Measurements from ENCODE around the gene WDR11. TPM values are rescaled to one million over a fixed set of nuclear protein-coding genes. Genes with fewer than 3 reads are reported as not detected.
"Not testable (repeated sequence)": the region's sequence is repeated elsewhere in the genome, so short reads cannot be mapped to it uniquely, and the experiment has no call there.

Gene WDR11
- total RNA-seq, 2 experiments from 2014 or later, result 44.6 to 48.3 TPM

DNA sequence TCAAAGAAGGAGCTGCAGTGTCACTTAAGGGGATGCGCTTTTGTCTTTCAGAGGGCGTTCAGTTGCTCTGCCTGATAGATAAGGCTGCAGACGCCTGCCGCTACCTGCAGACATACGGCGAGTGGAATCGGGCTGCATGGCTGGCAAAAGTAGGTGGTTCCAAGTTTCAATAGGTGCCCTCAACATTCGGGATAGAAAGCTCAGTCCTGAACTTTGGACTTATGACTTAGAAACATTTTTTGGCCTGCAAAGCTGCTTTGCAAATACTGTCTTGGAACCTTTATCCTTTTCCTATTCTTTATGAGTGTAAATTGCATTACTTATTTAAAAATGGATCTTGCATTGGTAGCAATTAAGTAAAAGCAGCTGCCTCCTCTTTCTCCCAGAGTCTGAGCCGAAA is 54.1 kb downstream of the WDR11 start:
- no peaks in the 10 kb centered on the region for H3K27me3 Mint-ChIP-seq
- ATAC-seq (ENCODE audit: low read depth) (no peak), DNase-seq (no peak)
- POLR2A ChIA-PET, result no interaction called here
- H3K36me3 Mint-ChIP-seq, result peaks cover 48% of the 10 kb centered on the region
- H3K4me3 Mint-ChIP-seq, result no peak overlapping the region
- no peaks in the 10 kb centered on the region for H3K4me1 Mint-ChIP-seq
- no peaks in the 10 kb centered on the region for H3K9me3 Mint-ChIP-seq
- no peak overlapping the region for H3K27ac Mint-ChIP-seq

DNA sequence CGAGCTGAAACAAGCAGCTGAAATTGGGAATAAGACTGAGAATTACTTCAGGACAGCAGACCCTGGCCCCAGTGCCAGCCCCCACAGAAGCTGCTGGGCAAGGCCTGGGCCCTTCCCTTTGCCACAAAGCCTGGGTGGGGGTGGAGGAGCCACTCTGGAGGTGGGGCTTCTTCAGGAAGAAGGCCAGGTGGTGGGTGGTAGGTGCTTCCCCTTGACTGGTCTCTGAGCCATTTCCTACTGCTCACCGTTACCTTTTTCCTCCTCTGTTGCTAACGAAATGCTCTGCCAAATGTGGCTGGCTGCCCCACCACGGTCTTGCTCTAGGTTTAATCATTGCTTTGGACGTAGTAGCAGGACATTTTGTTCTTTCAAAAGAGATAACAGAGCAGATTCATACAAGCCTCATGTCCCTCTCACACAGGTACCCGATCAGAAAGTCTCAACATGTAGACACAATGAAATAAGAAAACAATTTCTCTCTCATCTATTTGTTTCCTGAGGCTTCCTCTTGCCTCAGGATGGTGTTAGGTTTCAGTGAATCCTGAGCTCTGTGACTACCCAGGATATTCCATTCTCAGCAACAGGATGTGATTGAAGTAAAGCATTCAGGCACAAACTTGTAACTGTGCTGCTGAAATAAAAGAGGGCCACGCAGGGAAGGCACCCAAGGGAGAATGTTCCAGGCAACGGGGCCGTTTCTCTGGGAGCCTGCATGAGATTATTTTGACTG is 66.5 kb downstream of the WDR11 start:
- Mint-ChIP-seq H3K27ac (no peak overlapping the region), H3K4me3 (no peak overlapping the region), H3K9me3 (peaks cover 3% of the 10 kb centered on the region), H3K4me1 (peaks cover 2% of the 10 kb centered on the region), H3K36me3 (no peaks in the 10 kb centered on the region), H3K27me3 (no peaks in the 10 kb centered on the region)
- POLR2A ChIA-PET, result no interaction called here
- ATAC-seq (ENCODE audit: low read depth) (no peak), DNase-seq (no peak)

DNA sequence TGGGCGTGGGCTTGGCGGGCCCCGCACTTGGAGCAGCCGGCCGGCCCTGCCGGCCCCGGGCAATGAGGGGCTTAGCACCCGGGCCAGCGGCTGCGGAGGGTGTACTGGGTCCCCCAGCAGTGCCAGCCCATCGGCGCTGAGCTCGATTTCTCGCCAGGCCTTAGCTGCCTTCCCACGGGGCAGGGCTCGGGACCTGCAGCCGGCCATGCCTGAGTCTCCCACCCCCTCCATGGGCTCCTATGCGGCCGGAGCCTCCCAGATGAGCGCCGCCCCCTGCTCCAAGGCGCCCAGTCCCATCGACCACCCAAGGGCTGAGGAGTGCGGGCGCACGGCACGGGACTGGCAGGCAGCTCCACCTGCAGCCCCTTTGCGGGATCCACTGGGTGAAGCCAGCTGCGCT is 72.7 kb downstream of the WDR11 start:
- H3K9me3 Mint-ChIP-seq; H3K4me3 Mint-ChIP-seq; H3K27me3 Mint-ChIP-seq; H3K36me3 Mint-ChIP-seq; ATAC-seq (ENCODE audit: low read depth); H3K27ac Mint-ChIP-seq; POLR2A ChIA-PET; DNase-seq; H3K4me1 Mint-ChIP-seq: not testable (repeated sequence)

DNA sequence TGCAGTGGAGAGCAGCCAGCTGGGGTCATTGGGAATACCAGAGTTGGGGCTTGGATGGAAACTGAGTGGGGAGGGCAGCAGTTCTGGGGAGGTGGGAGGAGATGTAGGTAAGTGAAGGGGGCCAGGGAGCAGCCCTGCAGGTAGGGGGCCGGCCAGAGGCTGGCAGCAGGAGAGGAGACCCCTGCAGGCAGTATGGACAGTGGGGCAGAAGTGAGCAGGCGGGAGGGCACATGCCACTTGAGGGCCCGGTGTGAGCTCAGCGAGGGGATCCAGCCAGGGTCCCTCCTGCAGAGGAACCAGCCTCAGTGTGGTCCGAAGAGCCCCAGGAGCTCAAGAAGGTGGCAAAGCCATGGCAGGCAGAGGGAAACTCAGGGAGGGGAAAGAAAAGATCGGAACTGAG is 75.4 kb downstream of the WDR11 start:
- no peak overlapping the region for H3K27ac Mint-ChIP-seq

DNA sequence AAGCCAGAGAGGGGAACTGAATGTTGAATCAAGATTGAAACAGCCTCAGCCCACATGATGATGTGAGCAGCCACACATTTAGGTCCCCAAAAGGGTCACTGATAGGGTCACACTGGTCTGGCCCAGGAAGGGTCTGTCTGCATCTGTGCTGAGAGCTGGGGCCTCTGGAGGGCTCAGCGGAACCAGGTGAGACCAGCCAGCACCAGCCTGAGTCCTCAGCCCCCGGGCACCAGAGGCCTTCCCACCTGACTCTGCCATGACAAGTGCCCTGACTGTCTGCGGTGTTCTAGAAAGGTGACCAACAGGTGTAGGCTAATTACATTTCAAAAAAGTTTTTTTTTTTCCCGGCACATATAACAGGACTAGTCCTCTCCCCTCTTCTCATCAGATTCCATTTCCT is 76.2 kb downstream of the WDR11 start:
- H3K4me1 Mint-ChIP-seq, result no peaks in the 10 kb centered on the region
- POLR2A ChIA-PET, result no interaction called here

More for the DNA sequence above, 75.4 kb downstream of the WDR11 start:
- POLR2A ChIA-PET, result no interaction called here
- Mint-ChIP-seq H3K36me3 (no peaks in the 10 kb centered on the region), H3K4me1 (no peaks in the 10 kb centered on the region), H3K9me3 (no peaks in the 10 kb centered on the region), H3K4me3 (no peak overlapping the region), H3K27me3 (no peaks in the 10 kb centered on the region)
- DNase-seq (no peak), ATAC-seq (ENCODE audit: low read depth) (no peak)

DNA sequence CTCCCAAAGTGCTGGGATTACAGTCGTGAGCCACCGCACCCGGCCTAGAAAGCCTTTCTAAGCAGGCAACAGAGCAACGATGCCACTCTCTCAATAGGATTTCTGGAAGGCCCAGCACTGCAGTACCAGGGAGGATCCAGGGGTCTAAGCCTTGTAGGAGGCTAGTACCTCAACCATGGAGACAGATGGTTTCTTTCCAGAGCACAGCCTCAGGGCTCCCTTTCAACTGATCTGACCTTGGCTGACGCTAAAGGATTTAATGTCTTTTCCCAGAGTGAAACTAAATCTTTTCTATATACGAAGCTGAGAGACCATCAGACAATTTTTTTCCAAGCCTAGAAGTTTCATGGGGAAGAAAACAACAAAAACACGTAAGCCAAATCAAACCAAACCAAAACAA is 78.0 kb downstream of the WDR11 start:
- DNase-seq (no peak), ATAC-seq (ENCODE audit: low read depth) (no peak)
- Mint-ChIP-seq H3K36me3 (no peaks in the 10 kb centered on the region), H3K27me3 (no peaks in the 10 kb centered on the region), H3K4me1 (no peaks in the 10 kb centered on the region), H3K9me3 (no peaks in the 10 kb centered on the region), H3K27ac (no peak overlapping the region), H3K4me3 (no peak overlapping the region)
- POLR2A ChIA-PET, result no interaction called here

More for the DNA sequence above, 76.2 kb downstream of the WDR11 start:
- ATAC-seq (ENCODE audit: low read depth), result no peak
- Mint-ChIP-seq H3K27me3 (no peaks in the 10 kb centered on the region), H3K4me3 (no peak overlapping the region), H3K9me3 (no peaks in the 10 kb centered on the region), H3K27ac (no peak overlapping the region), H3K36me3 (no peaks in the 10 kb centered on the region)
- DNase-seq, result no peak

DNA sequence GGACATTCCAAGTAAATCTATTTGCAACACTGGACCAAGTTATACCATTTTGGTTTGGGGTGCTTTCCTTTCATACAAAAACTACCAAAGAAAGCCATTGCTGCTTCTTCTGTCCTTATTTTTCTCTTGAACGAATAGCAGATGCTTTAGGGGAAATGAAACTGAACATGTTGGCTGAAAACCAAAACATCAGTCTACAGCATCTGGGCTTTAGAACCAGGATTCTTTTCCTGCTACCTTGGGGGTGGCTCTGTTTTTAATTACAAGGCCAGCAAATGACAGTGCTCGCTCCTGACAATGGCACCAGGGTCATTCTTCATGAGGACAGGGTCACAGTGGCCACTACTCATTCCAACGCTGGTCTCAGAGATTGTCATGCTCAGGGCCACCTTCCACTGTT is 80.3 kb downstream of the WDR11 start:
- no peak overlapping the region for H3K4me3 Mint-ChIP-seq
- H3K9me3 Mint-ChIP-seq, result no peaks in the 10 kb centered on the region
- no peak for DNase-seq
- H3K27me3 Mint-ChIP-seq, result no peaks in the 10 kb centered on the region
- H3K4me1 Mint-ChIP-seq, result no peaks in the 10 kb centered on the region
- ATAC-seq (ENCODE audit: low read depth), result no peak
- H3K36me3 Mint-ChIP-seq, result no peaks in the 10 kb centered on the region
- POLR2A ChIA-PET, result no interaction called here
- H3K27ac Mint-ChIP-seq, result no peak overlapping the region

DNA sequence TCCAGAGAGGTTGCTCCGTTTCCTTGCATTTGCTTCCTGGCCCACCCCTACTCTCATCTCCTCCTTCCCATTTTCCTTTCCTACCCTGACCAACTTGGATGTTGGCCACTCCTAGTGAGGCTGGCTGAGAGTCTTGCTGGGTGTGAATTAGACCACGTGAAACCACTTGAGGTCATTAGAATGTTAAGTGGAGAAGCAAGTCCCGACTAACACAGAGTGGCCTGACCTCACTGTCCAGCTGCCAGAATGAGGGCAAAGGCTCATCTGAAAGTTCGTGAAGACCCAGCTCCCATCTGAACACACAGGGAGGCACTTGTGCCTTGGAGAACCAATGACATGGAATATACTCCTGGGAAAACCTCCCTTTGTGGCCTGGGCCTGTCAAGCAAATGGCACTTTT is 80.8 kb downstream of the WDR11 start:
- Mint-ChIP-seq H3K36me3 (no peaks in the 10 kb centered on the region), H3K27ac (no peak overlapping the region), H3K4me1 (no peaks in the 10 kb centered on the region), H3K9me3 (no peaks in the 10 kb centered on the region), H3K4me3 (no peak overlapping the region), H3K27me3 (no peaks in the 10 kb centered on the region)
- DNase-seq (no peak), ATAC-seq (ENCODE audit: low read depth) (no peak)
- POLR2A ChIA-PET, result no interaction called here

DNA sequence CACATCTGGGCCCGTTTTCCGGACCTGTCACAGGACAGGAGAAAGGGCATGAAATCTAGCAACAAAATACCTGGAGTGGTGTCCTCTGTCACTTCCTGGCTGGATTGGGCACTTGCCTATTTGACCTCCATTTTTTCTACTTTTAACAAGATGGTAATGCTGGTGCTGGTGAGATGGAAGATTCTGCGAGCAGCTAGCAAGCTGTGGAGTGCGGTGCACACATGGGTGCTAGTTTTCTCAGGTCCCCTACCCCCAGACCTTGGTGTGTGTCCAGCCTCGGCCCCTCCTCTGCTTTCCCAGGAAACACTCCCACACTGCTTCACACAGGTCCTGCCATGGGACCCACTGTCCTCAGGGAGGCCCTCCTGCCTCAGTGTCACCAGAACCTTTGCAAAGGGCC is 87.7 kb downstream of the WDR11 start:
- H3K27ac Mint-ChIP-seq, result no peak overlapping the region
- ATAC-seq (ENCODE audit: low read depth), result no peak
- DNase-seq, result no peak
- H3K27me3 Mint-ChIP-seq, result no peaks in the 10 kb centered on the region
- H3K4me1 Mint-ChIP-seq, result peaks cover 3% of the 10 kb centered on the region
- POLR2A ChIA-PET, result no interaction called here
- H3K4me3 Mint-ChIP-seq, result no peak overlapping the region
- no peaks in the 10 kb centered on the region for H3K36me3 Mint-ChIP-seq
- no peaks in the 10 kb centered on the region for H3K9me3 Mint-ChIP-seq

DNA sequence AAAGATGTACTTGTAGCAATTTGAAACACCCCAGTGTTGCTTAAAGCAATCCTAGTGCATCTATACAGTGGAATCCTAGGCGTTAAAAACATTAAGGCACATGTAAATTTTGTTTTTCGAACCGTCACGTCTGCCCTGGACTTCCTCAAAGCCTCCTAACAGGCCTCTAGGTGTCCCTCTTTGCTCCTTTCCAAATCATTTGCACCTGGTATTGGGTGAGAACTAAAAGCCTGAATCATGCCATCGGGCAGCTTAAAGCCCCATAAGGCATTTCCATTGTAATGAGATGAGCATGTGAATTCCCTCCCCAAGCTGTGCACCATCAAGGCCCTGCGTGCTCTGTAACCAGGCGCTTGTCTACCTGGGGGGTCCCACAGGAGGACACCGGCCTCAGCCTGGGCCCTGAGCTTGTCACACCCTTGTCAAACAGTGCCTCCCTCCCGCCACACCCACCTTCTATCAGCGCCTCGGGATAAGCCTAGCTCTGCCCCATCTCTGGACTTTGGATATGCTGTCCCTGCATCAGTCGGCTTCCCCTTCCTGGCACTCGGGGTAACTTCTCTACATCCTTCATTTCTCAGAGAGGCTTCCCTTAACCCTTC is 89.2 kb downstream of the WDR11 start:
- no peak for ATAC-seq (ENCODE audit: low read depth)
- no peak overlapping the region for H3K4me3 Mint-ChIP-seq
- POLR2A ChIA-PET, result interaction anchor here (0.6 kb wide), 1 partner anchor 843 kb away, joined by 3 read pairs; no protein-coding TSS in a partner anchor

DNA sequence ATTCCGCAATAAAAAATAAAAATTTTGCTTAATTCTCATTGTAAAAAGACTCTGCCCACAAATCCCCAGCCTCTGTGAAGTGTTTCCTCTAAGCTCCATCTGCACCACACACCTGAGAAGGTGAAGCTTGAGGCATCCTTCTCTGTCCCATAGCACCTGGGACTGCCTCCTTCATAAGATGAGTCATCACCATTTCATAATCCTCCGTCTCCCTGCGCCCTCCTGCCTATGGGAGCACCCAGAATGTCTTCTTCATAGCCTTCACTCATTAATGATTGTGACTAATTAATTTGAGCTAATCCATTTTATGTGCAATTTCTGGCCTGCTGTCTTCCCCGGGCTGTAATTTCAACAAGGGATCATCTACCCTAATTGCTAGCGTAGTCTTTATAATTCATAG is 90.3 kb downstream of the WDR11 start:
- Mint-ChIP-seq H3K9me3 (no peaks in the 10 kb centered on the region), H3K4me3 (no peak overlapping the region), H3K27me3 (no peaks in the 10 kb centered on the region), H3K27ac (no peak overlapping the region), H3K36me3 (no peaks in the 10 kb centered on the region), H3K4me1 (peaks cover 7% of the 10 kb centered on the region)
- no peak for DNase-seq
- POLR2A ChIA-PET, result no interaction called here
- no peak for ATAC-seq (ENCODE audit: low read depth)

More for the DNA sequence above, 89.2 kb downstream of the WDR11 start:
- no peak overlapping the region for H3K27ac Mint-ChIP-seq
- peaks cover 7% of the 10 kb centered on the region for H3K4me1 Mint-ChIP-seq
- no peak for DNase-seq
- no peaks in the 10 kb centered on the region for H3K36me3 Mint-ChIP-seq
- no peaks in the 10 kb centered on the region for H3K9me3 Mint-ChIP-seq
- H3K27me3 Mint-ChIP-seq, result no peaks in the 10 kb centered on the region

DNA sequence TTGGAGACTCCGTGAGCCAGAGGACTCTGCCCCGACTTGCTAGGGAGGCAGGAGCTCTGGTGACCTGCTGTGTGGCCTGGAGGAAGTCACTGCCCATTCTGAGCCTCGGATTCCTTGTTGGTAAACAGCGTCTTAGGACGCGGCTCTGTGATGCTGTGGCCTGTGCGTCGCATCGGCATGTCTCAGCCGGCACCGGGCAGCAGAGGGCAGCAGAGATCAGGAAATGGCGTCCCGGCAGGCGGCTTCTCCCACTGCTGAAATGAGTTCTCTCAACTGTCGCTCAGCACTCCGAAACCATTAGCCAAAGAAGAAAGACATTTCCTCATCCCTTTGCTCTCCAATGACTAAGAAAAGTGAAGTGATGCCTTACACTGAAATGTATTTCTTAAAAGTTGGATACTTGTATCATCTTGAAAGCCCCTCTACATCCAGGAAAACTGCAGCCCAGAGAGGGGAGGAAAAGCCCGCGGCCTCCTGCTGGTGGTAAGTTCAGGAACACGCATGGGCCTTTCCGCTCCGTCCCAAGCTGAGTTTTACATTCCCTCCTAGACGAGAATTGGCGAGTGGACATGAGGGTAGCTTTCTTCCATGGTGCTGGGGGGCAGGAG is 91.7 kb downstream of the WDR11 start:
- ATAC-seq (ENCODE audit: low read depth), result peak; percentile 86
- no peaks in the 10 kb centered on the region for H3K27me3 Mint-ChIP-seq
- H3K36me3 Mint-ChIP-seq, result no peaks in the 10 kb centered on the region
- DNase-seq, result peak; percentile 84
- POLR2A ChIA-PET, result no interaction called here
- H3K4me1 Mint-ChIP-seq, result peaks cover 7% of the 10 kb centered on the region
- no peak overlapping the region for H3K27ac Mint-ChIP-seq
- H3K4me3 Mint-ChIP-seq, result peak overlapping the region; percentile 8
- no peaks in the 10 kb centered on the region for H3K9me3 Mint-ChIP-seq

DNA sequence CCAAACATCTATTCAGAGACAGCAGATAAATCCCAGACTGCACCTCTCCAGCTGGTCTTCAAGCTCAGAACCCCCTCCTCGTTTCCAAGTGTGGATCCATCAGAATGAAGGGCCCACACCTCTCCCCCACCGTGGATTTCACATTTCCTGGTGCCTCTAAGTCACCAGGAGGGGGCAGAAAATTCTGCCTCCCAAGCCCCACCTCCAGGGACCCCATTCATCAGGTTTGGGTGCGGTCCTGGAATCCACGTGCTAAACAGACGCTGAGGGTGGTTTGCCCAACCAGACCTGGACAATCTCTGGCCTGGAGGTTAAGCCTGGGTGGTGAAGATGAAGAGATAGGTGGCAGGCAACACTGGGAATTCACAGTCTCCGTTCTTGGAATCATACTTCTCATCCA is 92.4 kb downstream of the WDR11 start:
- no peaks in the 10 kb centered on the region for H3K27me3 Mint-ChIP-seq
- ATAC-seq (ENCODE audit: low read depth) (no peak), DNase-seq (no peak)
- POLR2A ChIA-PET, result no interaction called here
- H3K9me3 Mint-ChIP-seq, result no peaks in the 10 kb centered on the region
- no peak overlapping the region for H3K4me3 Mint-ChIP-seq
- no peak overlapping the region for H3K27ac Mint-ChIP-seq
- H3K4me1 Mint-ChIP-seq, result peaks cover 7% of the 10 kb centered on the region
- no peaks in the 10 kb centered on the region for H3K36me3 Mint-ChIP-seq

DNA sequence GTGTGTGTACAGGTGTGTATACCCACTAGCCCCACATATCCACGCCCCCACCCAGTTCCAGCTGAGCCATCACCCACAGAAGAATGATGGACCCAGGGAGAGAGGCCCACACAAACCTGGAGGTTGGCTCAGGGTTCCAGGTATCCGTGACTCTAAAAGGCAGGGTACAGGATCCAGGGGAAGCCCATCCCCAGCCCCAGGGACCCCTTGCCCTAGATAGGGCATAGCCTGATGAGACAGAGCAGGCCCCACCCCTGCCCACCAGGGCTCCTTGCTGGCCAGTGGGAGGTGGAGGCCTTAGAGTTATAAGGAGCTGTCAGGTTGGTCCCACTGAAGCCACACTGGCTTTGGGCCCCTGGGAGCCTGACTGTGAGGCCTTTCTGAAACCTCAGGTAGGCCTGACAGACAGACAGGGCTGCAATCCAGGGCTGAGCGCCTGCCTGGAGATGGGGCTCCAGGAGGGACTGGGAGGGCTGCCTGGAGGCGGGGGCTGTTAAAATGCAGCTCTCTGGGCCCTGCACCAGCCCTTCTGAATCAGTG is 93.5 kb downstream of the WDR11 start:
- POLR2A ChIA-PET, result no interaction called here
- Mint-ChIP-seq H3K27me3 (peaks cover 3% of the 10 kb centered on the region), H3K9me3 (no peaks in the 10 kb centered on the region), H3K4me3 (no peak overlapping the region), H3K27ac (no peak overlapping the region), H3K36me3 (no peaks in the 10 kb centered on the region), H3K4me1 (peaks cover 10% of the 10 kb centered on the region)
- ATAC-seq (ENCODE audit: low read depth), result no peak
- no peak for DNase-seq
